H9 (cell line): ENCODE results near the gene EEF2K. TPM values are rescaled to one million over a fixed set of nuclear protein-coding genes. Genes with fewer than 3 reads are reported as not detected.

Experiments
- DNase-seq: peaks from one replicate; pipeline ENCODE4 v3.0.0-alpha.2; 2017
- H2AFZ ChIP-seq: one replicate; pipeline ENCODE4 v1.6.1; 2013; ENCODE audit warnings: mild to moderate bottlenecking, low read length, control low read depth, moderate library complexity
- H2AK5ac ChIP-seq: 2 replicates; pipeline ENCODE4 v1.6.1; 2013; ENCODE audit warnings: low read length, control low read depth, mixed read lengths; ENCODE audit not compliant: insufficient read length
- H2BK120ac ChIP-seq: one replicate; pipeline ENCODE4 v1.6.1; 2013; ENCODE audit warnings: low read depth, mild to moderate bottlenecking, low read length, control low read depth, inconsistent platforms; ENCODE audit not compliant: poor library complexity, severe bottlenecking
- H2BK12ac ChIP-seq: 2 replicates; pipeline ENCODE4 v1.6.1; 2013; ENCODE audit warnings: low read length, control low read depth, mixed read lengths, low read depth; ENCODE audit not compliant: insufficient read length
- H2BK15ac ChIP-seq: 2 replicates; pipeline ENCODE4 v1.6.1; 2013; ENCODE audit warnings: low read depth, low read length, control low read depth
- H2BK20ac ChIP-seq: one replicate; pipeline ENCODE4 v1.6.1; 2013; ENCODE audit warnings: low read depth, mild to moderate bottlenecking, low read length, control low read depth, inconsistent platforms; ENCODE audit not compliant: poor library complexity, severe bottlenecking
- H2BK5ac ChIP-seq: 2 replicates; pipeline ENCODE4 v1.6.1; 2013; ENCODE audit warnings: low read length, control low read depth, mixed read lengths; ENCODE audit not compliant: insufficient read length
- H3K14ac ChIP-seq: 2 replicates; pipeline ENCODE4 v1.6.1; 2013; ENCODE audit warnings: low read length, control low read depth; ENCODE audit not compliant: insufficient read depth
- H3K18ac ChIP-seq: 2 replicates; pipeline ENCODE4 v1.6.1; 2013; ENCODE audit warnings: low read depth, mild to moderate bottlenecking, mixed read lengths, low read length, control low read depth; ENCODE audit not compliant: insufficient read length
- H3K23ac ChIP-seq: 2 replicates; pipeline ENCODE4 v1.6.1; 2013; ENCODE audit warnings: low read length, control low read depth, mixed read lengths, low read depth; ENCODE audit not compliant: insufficient read length
- H3K23me2 ChIP-seq: 2 replicates; pipeline ENCODE4 v1.6.1; 2013; ENCODE audit warnings: low read depth, mild to moderate bottlenecking, mixed read lengths, low read length, control low read depth; ENCODE audit not compliant: insufficient read length, poor library complexity, severe bottlenecking
- H3K27ac ChIP-seq: 2 replicates; pipeline ENCODE4 v1.5.1; 2013; ENCODE audit warnings: low read length, control low read depth, mixed read lengths, low read depth; ENCODE audit not compliant: insufficient read length
- H3K27me3 ChIP-seq: 2 replicates; pipeline ENCODE4 v1.6.1; 2013; ENCODE audit warnings: low read length, control low read depth, inconsistent platforms; ENCODE audit not compliant: insufficient read depth
- H3K4ac ChIP-seq: 2 replicates; pipeline ENCODE4 v1.6.1; 2013; ENCODE audit warnings: low read depth, mild to moderate bottlenecking, control low read depth, inconsistent platforms, low read length, moderate library complexity
- H3K4me1 ChIP-seq: 2 replicates; pipeline ENCODE4 v1.6.1; 2013; ENCODE audit warnings: low read length, control low read depth, inconsistent platforms; ENCODE audit not compliant: insufficient read depth
- H3K4me2 ChIP-seq: 2 replicates; pipeline ENCODE4 v1.6.1; 2013; ENCODE audit warnings: low read length, control low read depth, mixed read lengths; ENCODE audit not compliant: insufficient read length, insufficient read depth
- H3K56ac ChIP-seq: 2 replicates; pipeline ENCODE4 v1.6.1; 2013; ENCODE audit warnings: low read depth, mild to moderate bottlenecking, mixed read lengths, low read length, control low read depth; ENCODE audit not compliant: insufficient read length
- H3K79me1 ChIP-seq: 2 replicates; pipeline ENCODE4 v1.6.1; 2013; ENCODE audit warnings: low read depth, mild to moderate bottlenecking, moderate library complexity, low read length, control low read depth, inconsistent platforms; ENCODE audit not compliant: insufficient read depth, poor library complexity, severe bottlenecking
- H3K79me2 ChIP-seq: 2 replicates; pipeline ENCODE4 v1.6.1; 2013; ENCODE audit warnings: low read length, control low read depth, inconsistent platforms; ENCODE audit not compliant: insufficient read depth
- H3K9ac ChIP-seq: 2 replicates; pipeline ENCODE4 v1.6.1; 2013; ENCODE audit warnings: low read length, control low read depth, mixed read lengths; ENCODE audit not compliant: insufficient read length; ENCODE audit errors: extremely low read depth
- H3K9me3 ChIP-seq: one replicate; pipeline ENCODE4 v1.6.1; 2013; ENCODE audit warnings: low read depth, low read length, inconsistent platforms; ENCODE audit not compliant: control insufficient read depth
- H3T11ph ChIP-seq: one replicate; pipeline ENCODE4 v1.6.1; 2013; ENCODE audit warnings: mild to moderate bottlenecking, low read length, control low read depth, inconsistent platforms
- H4K20me1 ChIP-seq: one replicate; pipeline ENCODE4 v1.6.1; 2013; ENCODE audit not compliant: control insufficient read depth, insufficient read length, insufficient read depth
- H4K5ac ChIP-seq: 2 replicates; pipeline ENCODE4 v1.6.1; 2013; ENCODE audit warnings: low read depth, mild to moderate bottlenecking, mixed read lengths, low read length, control low read depth; ENCODE audit not compliant: insufficient read length
- H4K8ac ChIP-seq: replicated peaks from 2 replicates; pipeline ENCODE4 v1.6.1; 2013; ENCODE audit warnings: low read length, control low read depth, mixed read lengths, low read depth; ENCODE audit not compliant: insufficient read length
- H4K91ac ChIP-seq: 2 replicates; pipeline ENCODE4 v1.6.1; 2013; ENCODE audit warnings: low read depth, mild to moderate bottlenecking, moderate library complexity, mixed read lengths, low read length, control low read depth; ENCODE audit not compliant: insufficient read length
- H3K27ac Mint-ChIP-seq, 3 experiments: 2 replicates in 2 of 3; 3 replicates in 1 of 3; pipeline ENCODE4 v1.8.0; 2020 to 2021; ENCODE audit warnings: mixed read lengths in 3 of 3, mild to moderate bottlenecking in 1 of 3, moderate library complexity in 1 of 3
- H3K27me3 Mint-ChIP-seq: 2 replicates; pipeline ENCODE4 v1.8.0; 2021; ENCODE audit warnings: low read depth, mild to moderate bottlenecking, moderate library complexity, mixed read lengths
- H3K36me3 Mint-ChIP-seq, 3 experiments: 2 replicates in 2 of 3; 3 replicates in 1 of 3; pipeline ENCODE4 v1.8.0; 2020 to 2021; ENCODE audit warnings: low read depth in 3 of 3, mixed read lengths in 3 of 3; ENCODE audit not compliant: insufficient read depth in 1 of 3
- H3K4me1 Mint-ChIP-seq, 2 experiments: 2 replicates each; pipeline ENCODE4 v1.8.0; 2020; ENCODE audit warnings: mixed read lengths in 2 of 2
- H3K4me3 Mint-ChIP-seq, 2 experiments: 2 replicates in 1 of 2; 3 replicates in 1 of 2; pipeline ENCODE4 v1.8.0; 2020 to 2021; ENCODE audit warnings: mild to moderate bottlenecking in 2 of 2, mixed read lengths in 2 of 2, moderate library complexity in 1 of 2
- H3K9me3 Mint-ChIP-seq, 2 experiments: 2 replicates in 1 of 2; 3 replicates in 1 of 2; pipeline ENCODE4 v1.8.0; 2020; ENCODE audit warnings: mild to moderate bottlenecking in 2 of 2, mixed read lengths in 2 of 2, moderate library complexity in 1 of 2
- total RNA-seq: library from RNA; stranded (reverse); gene quantifications from 2 replicates; pipeline ENCODE4 v1.2.1, GENCODE V29; 2021
- TF ChIP-seq, protein P1 (sequence below): fragments of 200-600 bp; sonication (generic); conservative IDR thresholded peaks from 3 replicates; pipeline ENCODE4 v1.8.0; 2021; ENCODE audit warnings: antibody characterized with exemption, mild to moderate bottlenecking

EEF2K gene
- total RNA-seq, 1 experiment from 2014 or later, result 20.7 TPM

DNA sequence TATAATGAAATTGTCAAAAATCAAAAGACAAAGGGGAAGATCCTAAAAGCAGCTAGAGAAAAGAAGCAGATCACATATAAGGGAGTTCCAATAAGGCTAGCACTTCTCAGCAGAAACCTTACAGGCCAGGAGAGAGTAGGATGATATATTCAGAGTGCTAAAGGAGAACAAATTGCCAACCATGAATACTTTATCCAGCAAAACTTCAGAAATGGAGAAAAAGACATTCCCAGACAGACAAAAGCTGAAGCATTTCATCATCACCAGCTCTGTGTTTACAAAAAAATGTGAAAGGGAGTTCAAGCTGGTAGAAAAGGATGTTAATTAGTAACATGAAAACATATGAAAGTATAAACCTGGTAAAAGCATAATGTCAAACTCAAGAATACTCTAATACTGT, 131.0 kb downstream of the EEF2K start:
- Histone ChIP-seq H4K20me1 (no peaks in the 10 kb centered on the region), H3K14ac (no peak overlapping the region), H2BK120ac (no peak overlapping the region), H4K8ac (no peak overlapping the region), H3K79me2 (no peaks in the 10 kb centered on the region), H2BK20ac (no peak overlapping the region), H3K23ac (no peak overlapping the region), H3K4me2 (no peak overlapping the region), H4K5ac (no peak overlapping the region), H2BK12ac (no peak overlapping the region), H3K18ac (no peak overlapping the region), H3K27me3 (no peaks in the 10 kb centered on the region), H3K4me1 (no peaks in the 10 kb centered on the region), H3K4ac (no peak overlapping the region), H3K9me3 (no peaks in the 10 kb centered on the region), H3K27ac (no peak overlapping the region), H3K56ac (no peak overlapping the region), H2BK15ac (no peak overlapping the region), H4K91ac (no peak overlapping the region), H3T11ph (no peak overlapping the region), H3K23me2 (no peaks in the 10 kb centered on the region), H2AK5ac (no peak overlapping the region), H2AFZ (no peak overlapping the region), H3K9ac (no peak overlapping the region), H3K79me1 (no peaks in the 10 kb centered on the region), H2BK5ac (no peak overlapping the region)
- Mint-ChIP-seq H3K36me3 (peaks cover 48 to 76% (median 65%) of the 10 kb centered on the region in 3 experiments), H3K4me3 (no peak overlapping the region), H3K27ac (no peak overlapping the region), H3K4me1 (no peaks in the 10 kb centered on the region), H3K9me3 (peaks cover 27 to 29% of the 10 kb centered on the region in 2 experiments), H3K27me3 (no peaks in the 10 kb centered on the region)
- TF ChIP-seq, protein P1, sequence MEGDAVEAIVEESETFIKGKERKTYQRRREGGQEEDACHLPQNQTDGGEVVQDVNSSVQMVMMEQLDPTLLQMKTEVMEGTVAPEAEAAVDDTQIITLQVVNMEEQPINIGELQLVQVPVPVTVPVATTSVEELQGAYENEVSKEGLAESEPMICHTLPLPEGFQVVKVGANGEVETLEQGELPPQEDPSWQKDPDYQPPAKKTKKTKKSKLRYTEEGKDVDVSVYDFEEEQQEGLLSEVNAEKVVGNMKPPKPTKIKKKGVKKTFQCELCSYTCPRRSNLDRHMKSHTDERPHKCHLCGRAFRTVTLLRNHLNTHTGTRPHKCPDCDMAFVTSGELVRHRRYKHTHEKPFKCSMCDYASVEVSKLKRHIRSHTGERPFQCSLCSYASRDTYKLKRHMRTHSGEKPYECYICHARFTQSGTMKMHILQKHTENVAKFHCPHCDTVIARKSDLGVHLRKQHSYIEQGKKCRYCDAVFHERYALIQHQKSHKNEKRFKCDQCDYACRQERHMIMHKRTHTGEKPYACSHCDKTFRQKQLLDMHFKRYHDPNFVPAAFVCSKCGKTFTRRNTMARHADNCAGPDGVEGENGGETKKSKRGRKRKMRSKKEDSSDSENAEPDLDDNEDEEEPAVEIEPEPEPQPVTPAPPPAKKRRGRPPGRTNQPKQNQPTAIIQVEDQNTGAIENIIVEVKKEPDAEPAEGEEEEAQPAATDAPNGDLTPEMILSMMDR, result no peak
- DNase-seq, result no peak
